ENCODE data around the gene ARPP21.
A peak's percentile ranks its signal among the peaks of the same experiment; 100 is the strongest.

The ARPP21 gene

DNA sequence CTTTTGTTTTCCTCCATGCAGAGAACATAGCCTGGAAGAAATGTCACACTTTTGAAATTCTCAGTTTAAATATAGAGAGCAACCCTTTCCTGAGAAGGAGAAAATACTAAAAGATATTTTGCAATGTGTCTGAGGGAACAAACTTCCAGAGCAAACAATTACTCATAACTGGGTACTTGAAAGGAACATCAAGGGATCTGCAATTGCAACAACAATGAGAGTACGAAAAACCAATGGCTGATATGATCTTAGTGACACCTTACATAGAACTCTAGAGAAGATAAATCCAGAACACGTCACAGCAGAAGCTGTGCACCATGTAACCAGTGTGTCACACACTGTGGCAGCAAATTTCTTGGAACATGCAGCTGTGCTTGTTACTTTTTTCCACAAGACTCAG, 14.6 kb upstream of the ARPP21 start:
- Histone ChIP-seq H3K9ac (ENCODE audit: low read length) (no peak overlapping the region), H3K27me3 (ENCODE audit: control insufficient read depth, insufficient read depth, low read length) (no peaks in the 10 kb centered on the region), H3K27ac (ENCODE audit: low read length) (no peak overlapping the region), H3K9me3 (ENCODE audit: control insufficient read depth, low read depth, low read length) (no peaks in the 10 kb centered on the region), H3K36me3 (ENCODE audit: control insufficient read depth, low read depth, low read length) (no peaks in the 10 kb centered on the region), H3K4me1 (ENCODE audit: control insufficient read depth, low read depth, low read length) (no peaks in the 10 kb centered on the region), H3K4me3 (ENCODE audit: low read length) (no peak overlapping the region)

DNA sequence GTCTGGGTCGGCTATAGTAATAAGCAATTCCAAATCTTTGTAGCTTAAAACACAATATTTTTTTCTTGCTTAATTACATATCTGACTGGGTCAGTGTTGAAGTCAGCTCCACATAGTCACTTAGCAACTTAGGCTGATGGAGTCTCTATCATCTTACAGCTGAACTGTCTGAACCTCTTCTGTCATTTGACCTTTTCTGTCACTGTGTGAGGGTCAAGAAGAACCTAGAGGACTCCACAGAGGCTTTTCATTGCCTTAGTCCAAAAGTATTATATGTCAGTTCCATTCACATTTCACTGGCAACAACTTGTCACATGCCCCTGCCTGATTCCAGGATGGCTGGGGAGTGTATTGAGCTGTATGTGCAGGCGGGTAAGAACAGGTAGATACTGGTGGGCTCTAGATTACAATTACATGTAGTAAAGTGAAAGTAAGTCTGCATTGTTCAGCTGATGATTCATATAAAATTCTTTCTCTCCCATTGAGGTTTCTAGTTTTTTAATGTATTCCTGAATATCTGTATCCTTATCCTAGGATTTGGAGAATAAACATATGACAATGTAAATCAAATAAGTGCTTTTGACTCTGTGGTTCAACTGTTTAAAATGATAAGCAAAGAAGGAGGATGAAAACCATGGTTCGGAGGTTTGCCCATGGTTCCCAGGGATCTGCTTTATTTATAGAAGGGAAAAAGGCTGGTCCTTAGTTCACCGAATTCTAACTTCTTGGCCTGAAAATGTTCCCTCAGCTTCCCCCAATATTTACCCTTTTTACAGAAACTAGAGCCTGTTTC, 5.8 kb upstream of the ARPP21 start:
- Histone ChIP-seq H3K27ac (ENCODE audit: low read length) (no peak overlapping the region), H3K4me1 (ENCODE audit: control insufficient read depth, low read depth, low read length) (no peaks in the 10 kb centered on the region), H3K9ac (ENCODE audit: low read length) (no peak overlapping the region), H3K9me3 (ENCODE audit: control insufficient read depth, low read depth, low read length) (peaks cover 4% of the 10 kb centered on the region), H3K4me3 (ENCODE audit: low read length) (no peak overlapping the region), H3K36me3 (ENCODE audit: control insufficient read depth, low read depth, low read length) (no peaks in the 10 kb centered on the region), H3K27me3 (ENCODE audit: control insufficient read depth, insufficient read depth, low read length) (peaks cover 15% of the 10 kb centered on the region)

DNA sequence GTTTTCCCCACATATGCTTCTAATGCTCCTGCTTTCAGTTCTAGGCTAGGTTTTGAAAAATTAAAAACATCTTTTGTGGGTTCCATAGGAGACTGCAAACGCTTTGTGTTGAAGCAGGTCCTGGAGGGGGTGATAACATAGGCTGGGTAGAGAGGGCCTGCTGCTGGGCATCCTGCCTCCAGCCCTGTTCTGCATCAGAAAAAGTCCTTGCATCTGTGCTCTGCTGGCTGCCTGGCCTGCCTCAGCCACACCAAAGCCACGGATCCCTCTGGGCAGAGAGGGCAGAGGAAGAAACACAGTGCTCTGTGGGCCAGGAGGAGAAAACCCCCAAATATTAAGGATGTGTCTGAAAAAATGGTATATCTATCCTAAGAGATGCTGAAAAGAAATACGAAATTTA, 3.9 kb upstream of the ARPP21 start:
- no peak overlapping the region for H3K27ac ChIP-seq (ENCODE audit: low read length)
- peaks cover 4% of the 10 kb centered on the region for H3K9me3 ChIP-seq (ENCODE audit: control insufficient read depth, low read depth, low read length)
- peaks cover 33% of the 10 kb centered on the region for H3K27me3 ChIP-seq (ENCODE audit: control insufficient read depth, insufficient read depth, low read length)
- no peak overlapping the region for H3K9ac ChIP-seq (ENCODE audit: low read length)
- H3K4me3 ChIP-seq (ENCODE audit: low read length): no peak overlapping the region
- no peaks in the 10 kb centered on the region for H3K4me1 ChIP-seq (ENCODE audit: control insufficient read depth, low read depth, low read length)
- no peaks in the 10 kb centered on the region for H3K36me3 ChIP-seq (ENCODE audit: control insufficient read depth, low read depth, low read length)

DNA sequence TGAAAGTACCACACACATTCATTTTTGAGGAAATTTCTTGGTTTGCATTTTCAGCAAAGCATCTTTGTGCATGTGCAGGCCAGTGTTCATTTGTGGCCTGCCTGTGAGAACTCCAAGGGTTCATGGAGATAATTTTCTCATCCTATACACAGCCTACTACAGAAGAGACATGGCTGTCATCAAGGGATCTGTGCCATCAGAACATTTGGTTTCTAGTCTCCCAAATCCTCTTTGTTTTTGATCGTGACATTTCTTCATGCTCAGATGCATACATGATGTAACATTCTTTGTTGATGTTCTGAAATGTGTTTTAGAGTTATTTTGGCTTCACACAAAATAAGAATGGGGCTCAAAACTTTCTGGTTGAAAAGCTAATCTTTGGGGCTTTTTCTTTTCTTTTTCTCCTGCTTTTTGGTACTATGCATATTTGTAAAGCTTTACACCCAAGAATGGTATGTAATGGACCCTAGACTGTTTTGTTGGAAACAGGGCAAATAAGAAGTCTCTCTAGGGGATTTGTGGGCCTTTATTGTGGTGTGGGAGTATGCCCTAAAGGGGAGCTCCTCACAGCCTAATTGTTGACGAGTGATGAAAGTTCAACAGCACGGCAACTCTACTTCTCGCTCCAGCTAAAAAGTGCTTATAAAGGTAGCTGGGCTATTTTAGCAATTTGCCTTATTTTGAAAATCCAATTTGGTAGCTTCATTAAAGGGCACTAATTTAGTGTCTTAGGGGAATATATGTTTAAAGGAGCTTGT, 3.2 kb upstream of the ARPP21 start:
- Histone ChIP-seq H3K9me3 (ENCODE audit: control insufficient read depth, low read depth, low read length) (peaks cover 4% of the 10 kb centered on the region), H3K36me3 (ENCODE audit: control insufficient read depth, low read depth, low read length) (no peaks in the 10 kb centered on the region), H3K4me3 (ENCODE audit: low read length) (no peak overlapping the region), H3K27me3 (ENCODE audit: control insufficient read depth, insufficient read depth, low read length) (peaks cover 40% of the 10 kb centered on the region), H3K4me1 (ENCODE audit: control insufficient read depth, low read depth, low read length) (no peaks in the 10 kb centered on the region), H3K27ac (ENCODE audit: low read length) (no peak overlapping the region), H3K9ac (ENCODE audit: low read length) (no peak overlapping the region)

DNA sequence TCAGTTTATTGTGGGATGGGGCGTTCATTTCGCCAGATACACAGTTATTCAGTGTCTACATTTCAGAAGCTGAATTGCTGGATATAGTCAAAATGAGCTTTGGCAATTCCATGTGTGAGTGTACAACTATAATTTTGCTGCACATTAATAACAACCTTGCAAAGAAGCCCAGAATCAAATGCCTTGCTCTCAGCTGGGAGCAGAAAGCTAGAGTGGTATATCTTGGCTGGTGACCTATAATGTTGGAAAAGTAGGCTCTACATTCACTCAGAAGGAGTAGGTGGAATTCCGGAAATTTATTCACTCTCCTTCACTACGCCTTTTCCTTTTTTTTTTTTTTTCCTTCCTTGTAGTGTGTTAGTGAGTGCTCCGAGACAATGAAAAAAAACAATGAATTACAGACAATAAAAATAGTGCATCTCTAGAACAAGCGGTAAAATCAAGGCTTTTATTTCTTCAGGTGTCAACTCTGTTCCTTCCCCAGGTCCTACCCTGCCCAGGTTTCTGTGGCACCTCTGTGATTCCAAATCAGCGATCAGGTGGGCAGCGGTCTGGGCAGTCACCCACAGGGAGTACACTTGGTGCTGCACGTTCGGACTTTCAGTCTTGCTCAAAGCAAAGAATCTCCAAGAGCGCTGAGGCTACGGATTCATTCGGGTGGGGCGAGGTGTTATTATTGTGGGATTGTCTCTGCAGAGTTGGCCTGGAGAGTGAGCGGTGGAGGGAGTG, 910 bp upstream of the ARPP21 start:
- Histone ChIP-seq H3K4me1 (ENCODE audit: control insufficient read depth, low read depth, low read length) (no peaks in the 10 kb centered on the region), H3K9ac (ENCODE audit: low read length) (no peak overlapping the region), H3K9me3 (ENCODE audit: control insufficient read depth, low read depth, low read length) (no peaks in the 10 kb centered on the region), H3K36me3 (ENCODE audit: control insufficient read depth, low read depth, low read length) (no peaks in the 10 kb centered on the region), H3K27me3 (ENCODE audit: control insufficient read depth, insufficient read depth, low read length) (peaks cover 56% of the 10 kb centered on the region), H3K27ac (ENCODE audit: low read length) (no peak overlapping the region), H3K4me3 (ENCODE audit: low read length) (peak overlapping the region; percentile 81)

DNA sequence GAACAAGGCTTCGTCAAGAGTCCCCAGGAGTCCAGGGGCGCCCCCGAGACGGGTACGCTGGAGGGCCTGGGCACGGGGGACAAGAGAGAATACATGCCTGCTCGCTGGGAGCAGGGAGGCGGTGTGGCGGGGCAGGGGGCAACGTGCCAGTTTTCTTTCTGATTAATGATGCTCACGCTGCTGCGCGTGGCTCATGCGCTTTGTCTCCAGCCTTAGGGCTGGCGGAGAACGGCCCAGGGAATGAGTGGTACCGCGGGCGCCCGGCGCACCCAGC, 408 bp upstream of the ARPP21 start:
- peaks cover 56% of the 10 kb centered on the region for H3K27me3 ChIP-seq (ENCODE audit: control insufficient read depth, insufficient read depth, low read length)
- no peak overlapping the region for H3K9ac ChIP-seq (ENCODE audit: low read length)
- H3K27ac ChIP-seq (ENCODE audit: low read length): no peak overlapping the region
- no peaks in the 10 kb centered on the region for H3K9me3 ChIP-seq (ENCODE audit: control insufficient read depth, low read depth, low read length)
- no peaks in the 10 kb centered on the region for H3K36me3 ChIP-seq (ENCODE audit: control insufficient read depth, low read depth, low read length)
- peak overlapping the region; percentile 81 for H3K4me3 ChIP-seq (ENCODE audit: low read length)
- no peaks in the 10 kb centered on the region for H3K4me1 ChIP-seq (ENCODE audit: control insufficient read depth, low read depth, low read length)

DNA sequence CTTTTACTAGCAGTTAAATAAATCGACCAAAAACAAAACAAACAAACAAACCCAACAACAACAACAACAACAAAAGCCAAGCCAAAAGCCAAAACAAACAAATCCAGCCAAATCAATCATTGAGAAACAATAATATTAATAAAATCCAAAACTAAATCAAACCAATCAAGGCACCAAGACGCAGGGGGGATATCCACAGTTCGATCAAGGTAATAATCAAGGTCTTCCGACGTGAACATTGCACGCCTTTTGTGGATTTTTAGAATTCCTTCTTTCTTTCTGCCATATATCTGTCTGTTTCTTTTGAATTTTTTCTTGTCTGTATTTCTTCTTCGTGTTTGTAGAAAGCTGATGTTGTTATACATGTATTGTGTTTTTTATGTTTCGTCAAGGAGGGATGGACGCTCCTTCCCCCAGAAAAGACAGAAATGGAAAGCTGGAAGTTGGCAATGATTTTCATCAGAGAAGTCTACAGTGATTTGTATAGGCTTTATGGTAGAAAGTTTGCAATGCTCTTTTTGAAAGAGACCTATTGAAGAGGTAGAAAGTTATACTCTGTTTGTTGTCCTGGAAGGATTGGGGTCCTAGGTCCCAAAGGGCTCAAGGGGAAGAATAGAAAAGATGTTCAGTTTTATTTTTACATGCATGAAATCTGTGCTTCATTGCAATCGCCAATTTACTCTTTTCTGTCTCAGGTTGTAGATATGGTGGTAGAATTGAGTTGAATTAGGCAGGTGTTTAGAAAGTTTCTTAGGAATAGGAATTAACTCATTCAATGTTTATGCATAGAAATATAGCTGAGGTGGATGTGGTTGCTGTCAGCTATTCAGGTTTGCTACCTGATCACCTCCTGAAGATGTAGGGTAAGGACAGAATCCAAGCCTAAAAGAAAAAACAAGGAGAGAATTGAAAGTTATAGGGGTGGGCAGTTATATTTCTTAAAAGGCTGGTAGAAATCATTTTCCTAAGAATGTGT, 1.2 kb downstream of the ARPP21 start:
- Histone ChIP-seq H3K27me3 (ENCODE audit: control insufficient read depth, insufficient read depth, low read length) (peaks cover 56% of the 10 kb centered on the region), H3K27ac (ENCODE audit: low read length) (no peak overlapping the region), H3K36me3 (ENCODE audit: control insufficient read depth, low read depth, low read length) (no peaks in the 10 kb centered on the region)

DNA sequence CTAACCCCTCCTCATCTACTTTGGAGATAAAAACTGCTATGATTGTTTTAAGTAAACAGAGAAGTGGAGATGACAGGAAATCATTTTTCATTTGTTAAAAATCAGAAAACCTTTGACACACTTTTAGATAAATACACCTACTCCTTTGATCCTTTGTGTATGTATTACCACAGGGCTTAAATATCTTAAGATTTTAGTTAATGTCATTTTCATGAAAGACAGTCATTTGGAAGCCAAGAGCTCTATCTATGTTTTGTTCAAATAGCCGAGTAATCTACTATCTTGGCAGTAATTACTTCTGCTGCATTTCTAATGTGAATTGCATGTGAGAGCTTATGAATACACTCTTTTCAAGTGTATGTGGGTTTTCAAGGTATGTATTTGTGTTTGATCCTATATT, 2.0 kb downstream of the ARPP21 start:
- Histone ChIP-seq H3K9me3 (ENCODE audit: control insufficient read depth, low read depth, low read length) (no peaks in the 10 kb centered on the region), H3K9ac (ENCODE audit: low read length) (no peak overlapping the region), H3K4me1 (ENCODE audit: control insufficient read depth, low read depth, low read length) (no peaks in the 10 kb centered on the region), H3K27ac (ENCODE audit: low read length) (no peak overlapping the region), H3K36me3 (ENCODE audit: control insufficient read depth, low read depth, low read length) (no peaks in the 10 kb centered on the region), H3K4me3 (ENCODE audit: low read length) (no peak overlapping the region), H3K27me3 (ENCODE audit: control insufficient read depth, insufficient read depth, low read length) (peaks cover 56% of the 10 kb centered on the region)

More for the DNA sequence above, 1.2 kb downstream of the ARPP21 start:
- Histone ChIP-seq H3K9me3 (ENCODE audit: control insufficient read depth, low read depth, low read length) (no peaks in the 10 kb centered on the region), H3K4me3 (ENCODE audit: low read length) (peak overlapping the region; percentile 81), H3K9ac (ENCODE audit: low read length) (no peak overlapping the region), H3K4me1 (ENCODE audit: control insufficient read depth, low read depth, low read length) (no peaks in the 10 kb centered on the region)

DNA sequence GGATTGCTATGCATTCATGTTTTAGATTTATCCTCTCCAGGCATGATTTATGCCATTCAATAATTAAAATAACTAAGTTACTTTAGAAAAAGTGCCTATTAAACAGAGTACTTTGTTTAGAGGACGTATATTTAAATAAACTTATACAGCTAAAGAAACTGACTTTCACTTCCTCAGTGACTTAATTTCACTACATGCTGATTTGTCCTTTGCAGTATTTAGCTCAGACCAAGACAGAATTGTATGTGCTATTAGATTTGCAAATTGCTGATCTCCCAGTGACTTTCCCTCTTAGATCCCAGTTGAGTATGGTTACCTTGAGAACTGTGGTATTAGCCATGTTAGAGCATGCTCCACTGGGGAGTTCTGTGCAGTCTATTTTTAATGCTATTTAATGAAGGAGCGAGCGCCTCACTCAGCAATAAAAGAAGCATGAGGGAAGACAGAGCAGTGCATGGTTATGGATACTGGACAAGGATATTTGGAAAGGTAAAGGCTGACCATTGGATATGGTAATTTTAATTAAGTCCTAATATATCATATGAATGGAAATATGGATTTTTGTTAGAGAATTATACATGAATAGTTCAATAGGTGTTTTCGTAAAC, 2.7 kb downstream of the ARPP21 start:
- peaks cover 56% of the 10 kb centered on the region for H3K27me3 ChIP-seq (ENCODE audit: control insufficient read depth, insufficient read depth, low read length)
- H3K36me3 ChIP-seq (ENCODE audit: control insufficient read depth, low read depth, low read length): no peaks in the 10 kb centered on the region
- no peak overlapping the region for H3K9ac ChIP-seq (ENCODE audit: low read length)
- H3K9me3 ChIP-seq (ENCODE audit: control insufficient read depth, low read depth, low read length): no peaks in the 10 kb centered on the region
- no peak overlapping the region for H3K27ac ChIP-seq (ENCODE audit: low read length)
- no peaks in the 10 kb centered on the region for H3K4me1 ChIP-seq (ENCODE audit: control insufficient read depth, low read depth, low read length)
- no peak overlapping the region for H3K4me3 ChIP-seq (ENCODE audit: low read length)

DNA sequence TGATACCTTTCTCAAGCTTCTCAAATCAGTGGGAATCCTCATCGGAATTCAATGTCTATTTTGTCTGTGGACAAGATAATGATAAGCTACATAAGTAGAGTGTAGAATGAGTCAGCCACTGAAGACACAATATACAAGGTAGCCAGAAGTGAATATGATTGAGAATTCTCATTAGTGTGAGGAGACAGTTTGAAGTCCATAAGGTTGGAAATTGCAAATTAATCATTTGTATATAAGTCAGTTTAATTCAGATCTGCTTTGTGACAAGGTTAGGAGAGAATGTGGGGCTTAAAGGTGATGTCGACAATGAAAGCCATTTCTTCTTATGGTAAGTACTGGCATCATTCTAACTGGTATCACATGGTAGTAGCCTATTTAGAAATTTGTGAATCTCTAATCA, 4.2 kb downstream of the ARPP21 start:
- H3K27me3 ChIP-seq (ENCODE audit: control insufficient read depth, insufficient read depth, low read length): peaks cover 42% of the 10 kb centered on the region
- H3K9me3 ChIP-seq (ENCODE audit: control insufficient read depth, low read depth, low read length): no peaks in the 10 kb centered on the region
- no peak overlapping the region for H3K27ac ChIP-seq (ENCODE audit: low read length)
- no peaks in the 10 kb centered on the region for H3K36me3 ChIP-seq (ENCODE audit: control insufficient read depth, low read depth, low read length)
- no peak overlapping the region for H3K4me3 ChIP-seq (ENCODE audit: low read length)
- no peak overlapping the region for H3K9ac ChIP-seq (ENCODE audit: low read length)
- H3K4me1 ChIP-seq (ENCODE audit: control insufficient read depth, low read depth, low read length): no peaks in the 10 kb centered on the region

Measured in iPS-18a (cell line).